ENCODE results near the gene KCNIP4.

GRCh38 chr4:21645776-21646175 lies 302.8 kb downstream of the KCNIP4 start:
- TF ChIP-seq CTCF (IDR thresholded peaks at IDR 0.05 in 2 of 3, conservative IDR thresholded peaks at IDR 0.05 in 1 of 3; ENCODE audit: insufficient read depth in 2 of 3, low read depth in 1 of 3, low read length in 3 of 3) (no peak), PHTF2 (CRISPR knock-in tag; IDR thresholded peaks at IDR 0.05) (no peak), HNRNPH1 (optimal IDR thresholded peaks at IDR 0.05; ENCODE audit: low read depth, low read length) (no peak), TBP (optimal IDR thresholded peaks at IDR 0.05; ENCODE audit: low read depth, low read length) (no peak), KAT8 (IDR thresholded peaks at IDR 0.05; ENCODE audit: low read depth) (no peak), ETV6 (IDR thresholded peaks at IDR 0.05; ENCODE audit: borderline replicate concordance in 1 of 2, low read depth in 2 of 2, low read length in 1 of 2) (no peak), ETV6 (CRISPR knock-in tag; IDR thresholded peaks at IDR 0.05; ENCODE audit: borderline replicate concordance) (no peak), CREM (IDR thresholded peaks at IDR 0.05; ENCODE audit: low read depth) (no peak), RREB1 (CRISPR knock-in tag; IDR thresholded peaks at IDR 0.05) (no peak), JUND (IDR thresholded peaks at IDR 0.05; ENCODE audit: borderline replicate concordance, low read depth, low read length) (no peak), JUND (tag; IDR thresholded peaks at IDR 0.05; ENCODE audit: borderline replicate concordance, low read depth, low read length) (no peak), MAZ (CRISPR knock-in tag; conservative IDR thresholded peaks at IDR 0.05 in 1 of 2, IDR thresholded peaks at IDR 0.05 in 1 of 2) (no peak), ZSCAN32 (CRISPR knock-in tag; IDR thresholded peaks at IDR 0.05) (no peak)
